Superior temporal gyrus (tissue), 1 donor: ENCODE data around the gene HCRT.
"Not testable (repeated sequence)": the region's sequence is repeated elsewhere in the genome, so short reads cannot be mapped to it uniquely, and the experiment has no call there.

ENCODE experiments used
- DNase-seq: peaks from one replicate; pipeline ENCODE4 v3.0.0-alpha.2; 2016; ENCODE audit errors: extremely low spot score

HCRT gene

GRCh38 chr17:42179911-42180410, 5.3 kb downstream of the HCRT start:
- DNase-seq, result no peak

- DNase-seq, result no peak
Measured at GRCh38 chr17:42179335-42179734, 5.9 kb downstream of the HCRT start.

DNA sequence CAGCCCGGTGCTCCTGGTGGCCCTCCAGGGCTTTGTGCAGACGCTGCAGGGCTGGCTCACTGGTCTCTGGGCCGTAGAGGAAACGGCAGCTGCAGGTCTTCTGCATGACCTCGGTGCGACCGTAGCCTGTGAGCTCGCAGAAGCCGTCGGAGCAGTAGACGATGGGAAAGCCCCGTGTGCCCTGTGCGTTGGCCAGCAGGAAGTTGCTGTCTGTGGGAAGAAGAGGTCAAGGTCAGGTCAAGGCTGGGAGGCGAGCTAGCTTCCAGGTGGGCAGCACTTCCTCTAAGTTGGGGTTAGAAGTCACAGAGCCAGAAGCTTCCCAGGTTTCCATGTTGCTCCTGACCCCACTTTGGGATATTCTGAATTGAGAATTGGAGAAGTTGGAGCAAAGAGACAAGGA, 6.4 kb downstream of the HCRT start:
- DNase-seq, result no peak

- DNase-seq, result no peak
Measured at GRCh38 chr17:42177684-42178083, 7.6 kb downstream of the HCRT start.

DNA sequence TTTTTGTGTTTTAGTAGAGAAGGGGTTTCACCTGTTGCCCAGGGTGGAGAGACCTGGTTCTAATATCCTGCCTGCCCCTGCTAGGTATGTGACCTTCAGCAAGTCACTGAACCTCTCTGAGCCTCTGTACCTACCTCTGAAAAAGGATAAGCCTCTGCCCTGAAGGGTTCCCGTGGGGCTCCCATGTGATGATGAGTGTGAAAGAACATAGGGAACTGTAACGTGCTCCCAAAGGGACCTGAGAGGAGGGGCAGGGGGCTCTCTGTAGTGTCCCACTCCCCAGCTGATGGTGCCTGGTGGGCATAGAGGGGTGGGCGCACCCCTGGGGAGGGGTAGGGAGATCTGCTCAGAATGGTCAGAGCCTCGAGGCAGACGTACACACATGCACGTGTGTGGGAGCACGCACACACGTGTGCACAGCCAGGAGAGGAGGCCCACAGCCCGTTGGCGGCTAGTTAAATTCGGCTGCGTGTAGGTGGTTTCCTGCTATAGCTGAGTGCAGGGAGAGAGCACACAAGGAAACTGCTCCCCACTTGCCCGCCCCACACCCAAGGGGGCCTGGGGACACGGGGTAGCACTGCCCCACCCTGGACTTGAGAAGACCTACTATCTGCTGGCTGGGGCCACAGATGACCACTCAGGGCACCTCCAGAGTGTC, 11.0 kb downstream of the HCRT start:
- no peak for DNase-seq

GRCh38 chr17:42171831-42172230, 13.4 kb downstream of the HCRT start:
- DNase-seq, result no peak

GRCh38 chr17:42169351-42169750, 15.9 kb downstream of the HCRT start:
- no peak for DNase-seq

- no peak for DNase-seq
Measured at GRCh38 chr17:42167807-42168206, 17.4 kb downstream of the HCRT start.

- no peak for DNase-seq
Measured at GRCh38 chr17:42166196-42166763, 19.0 kb downstream of the HCRT start.

- DNase-seq, result no peak
Measured at GRCh38 chr17:42165751-42166150, 19.5 kb downstream of the HCRT start.

DNA sequence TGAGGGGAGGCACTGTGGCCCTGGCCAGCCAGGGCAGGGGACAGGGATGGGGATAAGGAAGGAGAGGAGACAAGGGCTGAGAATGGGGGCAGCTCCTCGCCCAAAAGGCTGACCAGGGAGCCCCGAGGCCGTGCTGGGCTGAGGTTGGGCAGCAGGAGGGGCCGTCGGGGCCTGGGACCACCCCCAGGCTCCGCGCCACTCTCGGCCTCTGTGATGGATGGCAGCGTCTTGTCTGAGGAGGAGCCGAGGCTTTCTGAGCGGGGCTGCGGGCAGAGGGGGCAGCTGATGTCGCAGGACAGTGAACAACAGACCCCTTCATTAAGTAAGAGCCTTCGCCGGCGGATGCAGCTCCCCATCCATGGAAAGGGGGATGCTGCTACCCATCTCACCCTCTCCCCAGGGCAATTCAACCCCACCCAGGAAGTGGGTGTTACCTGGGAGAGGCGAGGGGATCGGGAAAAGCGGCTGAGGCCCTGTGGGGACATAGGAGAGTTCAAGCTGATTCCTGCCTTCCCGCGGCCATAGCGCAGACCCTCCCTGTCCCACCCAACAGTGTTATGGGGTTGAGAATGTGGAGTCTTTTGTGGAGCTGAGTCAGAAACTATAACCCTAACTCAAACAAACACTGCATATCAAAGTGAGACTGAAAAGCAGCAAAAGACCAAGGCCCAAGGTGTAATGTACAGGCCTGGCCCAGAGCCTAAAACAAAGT, 21.4 kb downstream of the HCRT start:
- DNase-seq, result no peak

GRCh38 chr17:42163113-42163512, 22.1 kb downstream of the HCRT start:
- DNase-seq, result no peak

GRCh38 chr17:42160531-42160910, 24.7 kb downstream of the HCRT start:
- DNase-seq, result no peak

GRCh38 chr17:42159796-42160530, 25.3 kb downstream of the HCRT start:
- DNase-seq, result no peak

DNA sequence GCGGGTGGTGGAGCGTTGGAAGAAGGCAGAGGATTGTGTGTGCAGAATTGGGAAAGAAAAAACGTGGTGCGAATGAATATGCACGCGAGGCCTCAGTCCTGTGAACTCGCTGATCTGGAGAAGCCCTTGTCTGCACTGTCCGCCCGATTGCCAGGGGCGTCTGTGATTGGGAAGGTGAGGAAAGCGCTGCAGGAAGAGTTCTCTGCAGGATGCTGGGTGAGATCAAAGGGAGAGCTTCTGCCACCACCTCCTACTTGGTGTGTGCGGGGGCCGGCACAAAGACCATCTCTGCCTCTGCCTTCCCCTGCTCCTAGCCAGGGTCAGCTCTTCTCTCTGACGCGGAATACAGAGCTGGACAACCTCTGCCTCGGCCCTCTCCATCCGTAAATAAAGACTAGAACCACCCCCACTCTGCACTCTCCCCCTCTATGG, 29.6 kb downstream of the HCRT start:
- no peak for DNase-seq

DNA sequence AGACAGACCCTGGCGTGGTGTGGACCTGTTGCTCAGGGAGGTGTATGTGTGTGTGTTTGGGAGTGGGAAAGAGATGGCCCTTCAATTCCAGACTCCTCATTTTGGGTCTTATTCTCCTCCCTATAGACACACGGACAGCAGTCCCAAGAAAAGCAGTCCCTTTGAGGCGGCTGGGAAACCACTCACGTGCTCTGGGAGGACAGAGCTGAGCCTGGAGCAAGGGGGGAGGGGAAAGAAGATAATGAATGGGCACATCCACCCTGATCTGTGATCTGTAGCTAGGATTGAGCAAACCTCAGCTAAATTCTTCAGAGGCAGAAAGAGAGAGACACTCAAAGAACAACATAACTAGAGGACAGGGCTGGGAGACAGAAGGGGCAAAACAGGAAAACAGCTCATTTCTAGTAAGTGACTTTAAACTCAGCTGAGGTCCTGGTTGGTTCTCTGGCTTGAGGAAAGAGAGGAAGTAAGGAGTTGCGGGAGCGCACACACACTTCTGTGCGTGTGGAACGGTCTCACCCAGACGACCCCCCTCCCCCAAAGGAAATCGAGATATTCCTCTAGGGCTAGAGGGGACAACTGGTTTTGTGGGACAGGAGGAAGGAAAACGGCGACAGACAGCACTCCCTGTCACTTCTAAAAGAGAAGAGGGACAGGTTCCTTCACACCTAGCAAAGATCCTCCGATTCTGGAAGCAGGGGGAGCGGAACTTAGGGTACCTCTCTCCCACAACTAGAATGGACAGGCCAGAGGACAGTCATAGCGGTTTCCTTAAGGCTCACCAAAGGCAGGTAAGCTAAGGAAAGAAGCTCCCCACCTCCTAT, 31.1 kb downstream of the HCRT start:
- no peak for DNase-seq

DNA sequence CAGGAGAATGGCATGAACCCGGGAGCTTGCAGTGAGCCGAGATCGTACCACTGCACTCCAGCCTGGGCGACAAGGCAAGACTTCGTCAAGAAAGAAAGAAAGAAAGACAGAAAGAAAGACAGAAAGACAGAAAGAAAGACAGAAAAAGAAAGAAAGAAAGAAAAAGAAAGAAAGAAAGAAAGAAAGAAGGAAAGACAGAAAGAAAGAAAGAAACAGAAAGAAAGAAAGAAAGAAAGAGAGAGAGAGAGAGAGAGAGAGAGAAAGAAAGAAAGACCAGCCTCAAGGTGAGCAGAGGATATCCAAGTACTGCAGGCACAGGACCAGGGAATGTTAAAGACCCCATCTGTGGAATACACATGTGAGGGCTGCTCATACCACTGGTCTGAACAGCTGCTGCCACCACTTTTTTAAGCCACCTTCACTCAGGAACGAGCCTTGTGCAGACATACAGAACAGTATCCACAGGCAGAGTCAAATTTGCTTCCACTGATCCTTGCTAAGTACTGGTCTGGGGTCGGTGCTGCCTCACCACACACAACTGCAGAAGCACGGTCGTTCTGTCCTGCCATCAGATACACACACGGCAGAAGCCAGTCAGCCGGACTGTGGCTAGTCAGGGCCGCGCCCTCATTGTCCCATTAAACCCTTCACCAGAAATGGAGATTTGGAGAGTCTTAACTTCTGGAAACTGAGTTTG, 38.2 kb downstream of the HCRT start:
- DNase-seq, result no peak

GRCh38 chr17:42143138-42143537, 42.1 kb downstream of the HCRT start:
- not testable (repeated sequence) for DNase-seq

DNA sequence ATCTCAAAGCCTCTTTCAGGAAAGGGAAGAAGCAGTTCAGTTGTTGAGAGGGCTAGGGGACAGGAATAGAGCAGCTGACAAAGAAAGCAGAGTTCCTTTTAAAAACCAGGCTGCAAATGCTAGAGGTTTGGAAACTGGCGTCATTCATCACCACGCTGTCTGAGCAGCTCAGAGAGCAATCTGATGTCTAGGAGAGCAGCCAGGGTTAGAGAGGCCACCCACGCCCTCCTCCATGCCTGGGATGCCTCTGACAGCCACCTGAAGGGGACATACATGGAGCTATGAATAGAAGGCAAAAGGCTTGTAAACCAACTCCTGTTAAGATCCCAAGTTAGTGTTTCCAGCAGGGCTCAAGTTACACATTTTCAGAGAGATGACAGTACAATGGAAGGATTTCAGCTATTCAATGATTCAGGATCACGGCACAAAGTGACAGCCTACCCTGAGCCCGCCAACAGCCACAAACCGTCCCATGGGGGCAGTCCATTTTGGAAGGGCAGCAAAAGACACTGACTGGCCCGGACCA, 42.8 kb downstream of the HCRT start:
- no peak for DNase-seq

GRCh38 chr17:42141382-42141781, 43.9 kb downstream of the HCRT start:
- DNase-seq, result no peak

DNA sequence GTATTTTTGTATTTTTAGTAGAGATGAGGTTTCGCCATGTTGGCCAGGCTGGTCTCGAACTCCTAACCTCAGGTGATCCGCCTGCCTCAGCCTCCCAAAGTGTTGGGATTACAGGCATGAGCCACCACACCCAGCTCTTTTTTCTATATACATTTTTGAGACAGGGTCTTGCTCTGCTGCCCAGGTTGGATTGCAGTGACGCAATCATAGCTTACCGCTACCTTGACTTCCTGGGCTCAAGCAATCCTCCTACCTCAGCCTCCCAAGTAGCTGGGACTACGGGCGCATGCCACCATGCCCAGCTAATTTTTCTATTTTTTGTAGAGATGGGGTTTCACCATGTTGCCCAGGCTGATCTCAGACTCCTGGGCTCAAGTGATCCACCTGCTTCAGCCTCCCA, 44.6 kb downstream of the HCRT start:
- DNase-seq, result not testable (repeated sequence)
